ENCODE results near the gene RASSF1. TPM values are rescaled to one million over a fixed set of nuclear protein-coding genes. Genes with fewer than 3 reads are reported as not detected.

Gene RASSF1
- total RNA-seq, 1 experiment from 2014 or later: 9.3 TPM

DNA sequence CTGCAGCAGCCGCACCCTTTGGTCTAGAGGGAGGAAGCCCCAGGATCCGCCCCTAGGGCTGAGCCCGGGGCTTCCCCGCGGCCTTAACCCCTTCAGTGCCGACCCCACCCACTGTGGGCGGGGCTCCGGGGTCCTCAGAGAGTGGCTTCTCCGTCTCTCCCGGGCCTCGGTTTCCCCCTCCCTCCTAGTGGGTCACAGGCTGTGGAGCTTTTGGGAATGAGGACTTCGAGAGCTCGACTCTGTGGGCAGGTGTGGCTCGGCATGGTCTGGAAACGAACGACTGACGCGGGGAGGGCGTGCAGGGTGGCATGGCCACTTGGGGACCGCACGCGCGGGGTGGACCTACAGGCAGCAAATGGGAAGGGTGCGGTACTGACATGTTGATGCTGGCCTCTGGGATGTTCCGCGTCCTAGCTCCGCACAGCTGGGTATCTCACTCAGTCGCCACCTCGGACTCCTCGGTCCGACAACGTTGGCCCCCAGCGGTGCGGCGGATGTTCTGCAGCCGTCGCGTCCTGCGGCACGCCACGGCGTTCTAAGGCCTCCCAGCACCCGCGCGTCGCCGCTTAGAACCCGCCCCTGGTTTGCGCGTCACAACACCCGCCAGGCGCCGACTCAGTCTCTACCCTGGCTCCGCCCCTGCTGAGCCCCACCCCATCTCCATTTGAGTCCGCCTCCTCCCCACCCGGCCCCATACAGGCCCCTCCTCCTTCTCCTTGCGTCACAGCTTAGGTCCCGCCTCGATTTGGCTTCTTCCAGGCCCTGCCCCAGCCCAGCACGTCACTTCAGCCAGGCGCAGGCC is 41.6 kb downstream of the RASSF1 start, which contains the start of the genes HYAL3 and NAA80:
TSS of gene HYAL3 (minus strand) at position 570 of the 802 bp plus-strand sequence. CDS start 3,803 bp downstream, outside the sequence.
TSS of gene NAA80 (minus strand) at position 570 of the 802 bp plus-strand sequence. CDS start 1,942 bp downstream, outside the sequence.
- in situ Hi-C loops (cut with HindIII; ENCODE audit: low pct_unique_long_range_greater_than_20kb, low sequenced_read_pairs): no loop called here
- peak; percentile 99 for DNase-seq (ENCODE audit: low read depth, low spot score)

GRCh38 chr3:50297896-50298725 is 42.5 kb downstream of the RASSF1 start:
- peak; percentile 26 for DNase-seq (ENCODE audit: low read depth, low spot score)
- in situ Hi-C loops (cut with HindIII; ENCODE audit: low pct_unique_long_range_greater_than_20kb, low sequenced_read_pairs): no loop called here

DNA sequence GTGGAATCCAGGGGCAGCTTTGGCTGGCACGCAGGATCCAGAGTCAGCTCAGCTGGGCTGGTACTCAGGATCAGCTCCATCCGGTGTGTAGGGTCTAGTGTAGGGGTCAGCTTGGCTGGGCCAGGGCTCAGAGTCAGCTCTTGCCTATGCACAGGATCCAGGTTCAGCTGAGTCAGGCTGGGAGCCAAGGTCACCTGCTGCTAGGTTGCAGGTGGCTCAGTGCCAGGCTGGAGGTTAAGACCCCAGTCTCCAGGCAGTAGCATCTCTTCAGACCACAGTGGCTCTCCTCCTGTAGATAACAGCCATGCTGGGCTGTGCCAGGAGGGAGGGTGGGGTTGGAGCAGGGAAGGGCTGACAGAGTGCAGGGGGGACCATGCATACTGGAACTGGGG is 43.3 kb downstream of the RASSF1 start:
- in situ Hi-C loops (cut with HindIII; ENCODE audit: low pct_unique_long_range_greater_than_20kb, low sequenced_read_pairs): no loop called here
- no peak for DNase-seq (ENCODE audit: low read depth, low spot score)

GRCh38 chr3:50296721-50297383 is 43.8 kb downstream of the RASSF1 start:
- no peak for DNase-seq (ENCODE audit: low read depth, low spot score)
- in situ Hi-C loops (cut with HindIII; ENCODE audit: low pct_unique_long_range_greater_than_20kb, low sequenced_read_pairs): no loop called here

DNA sequence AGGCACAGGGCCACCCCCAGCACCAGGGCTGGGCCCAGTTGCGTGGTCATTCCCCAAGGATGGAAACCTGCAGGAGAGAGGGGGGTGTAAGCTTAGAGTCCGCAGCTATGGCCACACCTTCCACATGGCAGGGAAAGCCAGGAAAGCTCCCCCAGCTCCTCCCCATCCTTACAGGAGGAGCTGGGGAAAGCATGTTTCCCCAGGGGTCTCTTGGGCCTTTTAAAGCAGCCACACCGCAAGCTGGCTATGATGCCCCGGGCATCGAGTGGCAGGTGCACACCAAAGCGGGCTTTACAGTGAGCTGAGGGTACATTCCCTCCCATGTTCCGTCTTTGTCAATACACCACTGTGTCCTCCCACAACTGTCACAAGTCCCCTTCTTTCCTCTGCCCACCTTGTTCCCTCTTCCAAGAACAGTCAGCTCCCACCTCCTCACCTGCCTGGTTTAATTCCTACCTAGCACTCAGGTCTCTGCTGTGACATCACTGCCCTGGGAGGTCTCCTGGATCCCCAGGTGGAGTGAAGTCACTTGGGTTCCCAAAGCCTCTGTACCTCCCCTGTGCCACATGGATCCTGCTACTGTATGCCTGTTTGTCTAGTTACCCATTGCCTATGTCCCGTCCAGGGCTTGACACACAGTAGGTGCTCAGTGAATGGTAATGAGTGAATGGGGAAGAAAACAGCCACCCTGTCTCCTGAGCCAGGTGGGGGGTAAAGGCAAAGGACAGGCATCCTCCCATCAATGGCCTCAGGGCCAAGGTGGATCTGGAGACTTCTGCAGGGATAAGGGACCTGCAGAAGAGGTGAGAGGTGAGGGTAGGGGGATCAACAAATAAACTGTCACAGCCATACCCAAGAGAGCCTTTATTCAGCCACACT is 44.8 kb downstream of the RASSF1 start:
- in situ Hi-C loops (cut with HindIII; ENCODE audit: low pct_unique_long_range_greater_than_20kb, low sequenced_read_pairs): no loop called here

DNA sequence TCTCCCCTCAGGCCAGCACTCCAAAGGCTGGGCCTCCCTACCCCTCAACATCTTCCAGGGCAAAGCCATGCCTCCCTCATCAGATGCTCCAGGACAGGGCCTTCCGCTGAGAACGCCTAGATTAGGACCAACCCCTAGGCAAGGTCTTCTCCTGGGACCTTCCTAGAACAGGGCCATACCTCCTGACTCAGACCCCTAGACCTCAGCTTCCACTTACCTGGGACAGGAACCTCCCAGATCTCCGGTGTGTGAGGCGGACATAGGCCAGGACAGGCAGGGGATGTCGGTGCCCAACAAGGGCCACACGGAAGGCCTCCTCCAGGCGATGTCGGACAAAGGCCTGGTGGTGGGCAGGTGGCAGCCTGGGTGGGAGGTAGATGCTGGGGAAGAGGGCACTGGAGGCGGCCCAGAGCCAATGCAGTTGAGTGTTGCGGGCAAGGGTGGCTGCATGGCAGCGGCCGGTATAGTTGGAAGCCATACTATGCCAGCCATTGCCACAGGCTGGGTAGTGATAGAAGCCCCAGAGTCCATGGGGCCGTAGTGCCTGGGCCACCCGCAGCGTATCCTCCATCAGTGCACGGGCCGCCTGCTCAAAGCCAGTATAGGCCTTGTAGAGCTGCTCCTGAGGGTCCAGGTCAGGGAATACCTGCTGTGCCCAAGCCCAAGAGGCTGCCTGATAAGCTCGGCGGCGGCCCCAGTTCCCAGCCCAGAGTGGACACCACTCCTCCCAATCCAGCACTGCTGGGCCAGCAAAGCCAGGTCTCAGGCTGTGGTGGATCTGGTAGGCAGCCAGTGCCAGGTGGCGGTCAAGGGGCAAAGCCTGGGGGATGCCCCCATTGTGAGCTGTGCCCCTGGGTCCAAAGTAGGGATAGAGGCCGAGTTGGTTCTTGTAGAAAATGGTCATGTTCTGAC is 45.9 kb downstream of the RASSF1 start:
- no peak for DNase-seq (ENCODE audit: low read depth, low spot score)
- in situ Hi-C loops (cut with HindIII; ENCODE audit: low pct_unique_long_range_greater_than_20kb, low sequenced_read_pairs): no loop called here

More for the DNA sequence above, 44.8 kb downstream of the RASSF1 start:
- no peak for DNase-seq (ENCODE audit: low read depth, low spot score)

GRCh38 chr3:50294089-50294488 is 46.5 kb downstream of the RASSF1 start:
- DNase-seq (ENCODE audit: low read depth, low spot score): no peak
- in situ Hi-C loops (cut with HindIII; ENCODE audit: low pct_unique_long_range_greater_than_20kb, low sequenced_read_pairs): no loop called here

DNA sequence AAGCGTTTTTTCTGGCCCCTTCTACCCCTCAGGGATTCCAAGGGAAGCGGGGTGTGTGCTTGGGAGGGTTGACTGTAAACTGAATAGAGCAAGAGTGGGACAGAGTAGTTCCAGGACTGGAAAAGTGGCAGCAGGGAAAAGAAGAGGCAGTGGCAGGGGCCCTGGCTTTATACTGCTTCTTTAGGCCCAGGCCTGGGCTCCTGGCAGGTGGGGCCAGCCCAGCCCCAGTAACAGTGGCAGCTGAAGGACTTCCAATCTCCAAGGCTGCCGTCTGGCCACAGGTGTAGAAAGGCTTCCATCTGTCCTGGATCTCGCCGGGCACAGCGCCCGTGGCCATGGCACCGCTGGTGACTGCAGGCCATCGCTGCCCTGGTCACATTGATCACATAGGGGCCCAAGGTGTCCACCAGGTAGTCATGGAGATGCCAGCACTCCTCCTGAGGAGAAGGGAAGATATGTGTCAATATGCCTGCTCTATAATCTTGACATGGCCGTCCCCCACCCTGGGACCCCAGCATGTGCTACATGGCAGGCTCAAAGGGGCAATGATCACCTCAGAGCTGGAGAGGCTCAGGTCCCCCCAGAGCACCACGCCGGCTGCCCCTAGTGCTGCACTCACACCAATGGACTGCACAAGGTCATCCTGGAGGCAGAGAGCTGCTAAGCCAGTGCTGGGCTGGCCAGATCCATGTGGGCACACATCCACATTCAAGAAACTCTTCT is 47.4 kb downstream of the RASSF1 start:
- in situ Hi-C loops (cut with HindIII; ENCODE audit: low pct_unique_long_range_greater_than_20kb, low sequenced_read_pairs): no loop called here
- DNase-seq (ENCODE audit: low read depth, low spot score): no peak

DNA sequence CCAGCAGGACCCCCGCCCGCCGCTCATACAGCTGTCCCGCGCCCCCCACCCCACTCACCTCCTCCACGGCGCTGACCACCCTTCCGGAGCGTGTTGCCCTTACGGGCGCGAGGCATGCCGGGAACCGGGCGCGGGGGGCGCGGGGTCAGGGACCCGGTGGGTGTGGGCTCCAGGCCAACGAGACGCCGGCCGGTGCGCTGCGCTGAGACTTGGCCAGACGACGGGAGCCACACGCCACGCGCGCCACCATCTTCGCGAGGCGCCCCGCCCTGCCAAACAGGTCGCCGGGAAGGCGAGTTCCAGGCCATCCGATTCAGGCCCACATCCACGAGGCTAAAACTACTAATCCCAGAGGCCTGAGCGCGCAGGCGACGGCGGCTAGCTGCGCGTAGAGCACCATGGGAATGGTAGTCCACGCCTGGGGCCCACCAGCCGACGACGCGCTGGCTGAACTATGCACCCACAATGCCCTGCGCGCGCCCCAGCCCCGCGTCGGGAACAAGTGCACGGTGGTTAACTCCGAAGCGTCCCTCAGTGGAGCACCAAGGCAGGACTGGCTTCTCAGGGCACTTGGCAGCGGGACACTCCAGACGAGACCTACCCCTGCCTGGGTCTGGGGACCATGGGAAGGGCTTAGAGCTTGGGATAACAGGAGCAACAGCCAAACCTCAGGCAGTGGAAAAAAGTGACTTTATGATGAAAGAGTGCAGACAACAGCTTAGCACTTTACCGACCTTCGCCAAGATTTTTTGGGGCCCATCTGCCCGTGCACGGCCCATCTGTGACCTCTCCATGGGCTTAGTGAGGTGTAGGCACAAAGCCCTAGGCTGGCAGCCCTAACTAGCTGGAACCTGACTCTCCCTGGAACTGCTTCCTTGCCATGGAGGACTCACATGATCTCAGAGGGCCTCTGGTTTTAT is 48.2 kb downstream of the RASSF1 start, which contains the start of gene IFRD2:
TSS of gene IFRD2 (minus strand) at position 271 of the 920 bp plus-strand sequence. CDS start at position 116, 155 bp downstream.
- in situ Hi-C loops (cut with HindIII; ENCODE audit: low pct_unique_long_range_greater_than_20kb, low sequenced_read_pairs): no loop called here
- DNase-seq (ENCODE audit: low read depth, low spot score): peak; percentile 98

DNA sequence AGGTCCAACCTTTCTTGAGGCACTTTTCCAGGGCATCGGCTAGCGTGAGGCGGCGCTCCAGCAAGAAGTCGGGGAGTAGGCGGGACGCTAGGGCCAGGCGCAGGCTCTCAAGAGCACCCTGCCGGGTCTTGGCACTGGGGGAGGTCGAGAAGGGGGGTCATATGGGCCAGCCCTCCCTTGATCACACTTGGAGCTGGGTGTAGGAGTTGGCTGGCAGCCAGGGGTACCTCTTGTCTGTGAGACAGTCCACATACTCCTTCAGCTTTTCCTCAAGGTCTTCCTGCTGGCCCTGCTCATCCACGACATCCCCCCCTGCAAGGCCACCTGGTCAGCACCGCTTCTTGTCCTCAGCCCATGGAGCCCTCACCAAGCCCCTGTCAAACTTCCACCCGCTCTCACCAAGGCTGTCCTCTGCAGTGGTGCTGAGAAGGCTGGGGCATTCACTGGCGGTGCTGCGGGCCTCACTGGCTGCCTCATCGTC is 50.4 kb downstream of the RASSF1 start:
- in situ Hi-C loops (cut with HindIII; ENCODE audit: low pct_unique_long_range_greater_than_20kb, low sequenced_read_pairs): no loop called here
- DNase-seq (ENCODE audit: low read depth, low spot score): no peak

- in situ Hi-C loops (cut with HindIII; ENCODE audit: low pct_unique_long_range_greater_than_20kb, low sequenced_read_pairs): no loop called here
- no peak for DNase-seq (ENCODE audit: low read depth, low spot score)
Measured at GRCh38 chr3:50289130-50289529, 51.5 kb downstream of the RASSF1 start.

GRCh38 chr3:50288387-50289007 is 52.1 kb downstream of the RASSF1 start:
- in situ Hi-C loops (cut with HindIII; ENCODE audit: low pct_unique_long_range_greater_than_20kb, low sequenced_read_pairs): no loop called here
- no peak for DNase-seq (ENCODE audit: low read depth, low spot score)

DNA sequence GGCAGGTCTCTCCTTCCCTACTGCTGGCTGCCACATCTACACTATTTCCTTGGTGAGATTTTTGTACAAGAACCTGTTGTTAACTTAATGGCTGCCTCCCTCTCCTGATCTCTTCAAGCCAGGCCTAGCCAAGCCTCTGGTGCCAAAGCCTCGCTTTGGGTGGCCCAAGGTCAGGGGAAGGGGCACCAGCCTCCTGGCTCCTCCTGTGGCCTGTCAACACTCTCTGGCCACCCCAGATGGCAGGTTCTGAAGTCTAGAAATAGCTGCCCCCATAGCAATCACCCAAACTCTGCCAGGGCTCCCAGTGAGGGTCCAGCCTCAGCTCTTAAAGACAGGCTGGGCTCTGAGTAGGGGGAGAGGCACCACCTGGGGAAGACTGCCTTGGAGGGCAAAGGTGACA is 53.4 kb downstream of the RASSF1 start:
- in situ Hi-C loops (cut with HindIII; ENCODE audit: low pct_unique_long_range_greater_than_20kb, low sequenced_read_pairs): no loop called here
- DNase-seq (ENCODE audit: low read depth, low spot score): no peak
